H1 (cell line): ENCODE data around the gene OXSR1. TPM values are rescaled to one million over a fixed set of nuclear protein-coding genes. Genes with fewer than 3 reads are reported as not detected.

Source experiments
- CTCF ChIA-PET: fragments of 300-600 bp; sonication (Branson Sonifier 250); formaldehyde crosslinking; loops from one replicate; lab custom pipeline; 2021; ENCODE audit not compliant: partially characterized antibody; lab: Charles Lee
- POLR2A ChIA-PET: fragments of 300-600 bp; sonication (Branson Sonifier 250); formaldehyde crosslinking; loops from one replicate; lab custom pipeline; 2021; ENCODE audit warnings: inconsistent platforms; ENCODE audit not compliant: partially characterized antibody; lab: Charles Lee
- DNase-seq, 2 experiments: peaks; one replicate each; pipeline versions ENCODE4 v3.0.0 to v3.0.0-alpha.2; 2010 to 2022; ENCODE audit warnings: low spot score in 2 of 2, low read depth in 1 of 2, mixed read lengths in 1 of 2
- FAIRE-seq: peaks from 2 replicates; lab custom pipeline; 2011; peaks lifted over from hg19 to GRCh38; lab: Jason Lieb, UNC
- H2AFZ ChIP-seq: 2 replicates; pipeline ENCODE4 v1.8.1; 2012; ENCODE audit warnings: low read length, inconsistent platforms
- H2AK5ac ChIP-seq: 2 replicates; pipeline ENCODE4 v1.6.1; 2013; ENCODE audit warnings: low read depth, low read length
- H2BK120ac ChIP-seq: replicated peaks from 2 replicates; pipeline ENCODE3; 2013; ENCODE audit warnings: low read depth, low read length, inconsistent platforms
- H2BK12ac ChIP-seq: 2 replicates; pipeline ENCODE4 v1.6.1; 2013; ENCODE audit warnings: low read depth, low read length
- H2BK15ac ChIP-seq: 2 replicates; pipeline ENCODE4 v1.6.1; 2013; ENCODE audit warnings: low read length
- H2BK20ac ChIP-seq: 2 replicates; pipeline ENCODE4 v1.6.1; 2013; ENCODE audit warnings: low read length
- H2BK5ac ChIP-seq: 2 replicates; pipeline ENCODE4 v1.6.1; 2013; ENCODE audit warnings: low read depth, low read length
- H3K14ac ChIP-seq: 2 replicates; pipeline ENCODE4 v1.6.1; 2013; ENCODE audit warnings: inconsistent platforms; ENCODE audit not compliant: insufficient read length
- H3K18ac ChIP-seq: 2 replicates; pipeline ENCODE4 v1.6.1; 2013; ENCODE audit warnings: low read length; ENCODE audit errors: extremely low read depth
- H3K23ac ChIP-seq: 2 replicates; pipeline ENCODE4 v1.6.1; 2013; ENCODE audit warnings: inconsistent platforms; ENCODE audit not compliant: insufficient read length
- H3K23me2 ChIP-seq: 2 replicates; pipeline ENCODE4 v1.6.1; 2013; ENCODE audit warnings: low read depth, low read length
- H3K27ac ChIP-seq: 2 replicates; pipeline ENCODE4 v1.6.1; 2011; ENCODE audit warnings: low read depth, low read length, inconsistent platforms
- H3K27me3 ChIP-seq, 4 experiments: replicated peaks in 1 of 4; 1 replicate in 1 of 4; 2 replicates in 3 of 4; pipeline versions ENCODE4 v1.6.1 to v1.8.1; 2011 to 2013; ENCODE audit warnings: low read length in 3 of 4, mild to moderate bottlenecking in 3 of 4, inconsistent platforms in 2 of 4, mixed read lengths in 2 of 4, moderate library complexity in 1 of 4; ENCODE audit not compliant: control insufficient read depth in 3 of 4, insufficient read depth in 3 of 4; ENCODE audit errors: extremely low read depth in 1 of 4
- H3K36me3 ChIP-seq, 4 experiments: 2 replicates each; pipeline versions ENCODE4 v1.6.1 to v1.8.1; 2011 to 2013; ENCODE audit warnings: mild to moderate bottlenecking in 4 of 4, low read length in 3 of 4, moderate library complexity in 2 of 4, control low read depth in 1 of 4, inconsistent platforms in 1 of 4; ENCODE audit not compliant: insufficient read depth in 4 of 4, control insufficient read depth in 2 of 4
- H3K4ac ChIP-seq: replicated peaks from 2 replicates; pipeline ENCODE3; 2013; ENCODE audit warnings: low read length, low read depth, mixed read lengths, inconsistent platforms; ENCODE audit not compliant: insufficient read length
- H3K4me1 ChIP-seq, 4 experiments: replicated peaks in 1 of 4; 1 replicate in 1 of 4; 2 replicates in 3 of 4; pipeline versions ENCODE4 v1.6.1 to v1.8.1; 2011 to 2013; ENCODE audit warnings: low read length in 3 of 4, inconsistent platforms in 2 of 4, mixed read lengths in 1 of 4; ENCODE audit not compliant: insufficient read depth in 4 of 4, control insufficient read depth in 3 of 4
- H3K4me2 ChIP-seq, 2 experiments: 2 replicates each; pipeline versions ENCODE4 v1.6.1 to v1.8.1; 2011 to 2013; ENCODE audit warnings: low read depth in 2 of 2, low read length in 2 of 2, control low read depth in 1 of 2, inconsistent platforms in 1 of 2, mild to moderate bottlenecking in 1 of 2; ENCODE audit not compliant: insufficient read depth in 1 of 2
- H3K4me3 ChIP-seq, 4 experiments: fragments of 200-600, 300-600 bp in 1 of 4; sonication (generic), shearing (Covaris generic), sonication (Bioruptor Twin) in 1 of 4; 2 replicates each; pipeline versions ENCODE4 v1.5.1 to v1.8.1; 2011 to 2016; ENCODE audit warnings: low read length in 4 of 4, low read depth in 3 of 4, control low read depth in 2 of 4, inconsistent platforms in 2 of 4, mild to moderate bottlenecking in 2 of 4, mixed read lengths in 1 of 4, moderate library complexity in 1 of 4; ENCODE audit not compliant: insufficient read depth in 2 of 4; ENCODE audit errors: extremely low read depth in 1 of 4
- H3K56ac ChIP-seq: replicated peaks from 2 replicates; pipeline ENCODE3; 2013; ENCODE audit warnings: low read depth, mild to moderate bottlenecking, mixed read lengths, low read length, inconsistent platforms; ENCODE audit not compliant: insufficient read length
- H3K79me1 ChIP-seq: 2 replicates; pipeline ENCODE4 v1.6.1; 2013; ENCODE audit warnings: low read depth, low read length, control low read depth
- H3K79me2 ChIP-seq, 2 experiments: 2 replicates each; pipeline versions ENCODE4 v1.6.1 to v1.8.1; 2012 to 2013; ENCODE audit warnings: low read length in 2 of 2, mild to moderate bottlenecking in 2 of 2, inconsistent platforms in 1 of 2; ENCODE audit not compliant: insufficient read depth in 2 of 2, control insufficient read depth in 1 of 2
- H3K9ac ChIP-seq, 4 experiments: replicated peaks in 1 of 4; 1 replicate in 1 of 4; 2 replicates in 3 of 4; pipeline versions ENCODE4 v1.6.1 to v1.8.1; 2011 to 2013; ENCODE audit warnings: low read depth in 3 of 4, low read length in 3 of 4, control low read depth in 2 of 4, mild to moderate bottlenecking in 2 of 4, moderate library complexity in 2 of 4, inconsistent platforms in 1 of 4; ENCODE audit errors: extremely low read depth in 1 of 4
- H3K9me3 ChIP-seq, 2 experiments: 2 replicates each; pipeline versions ENCODE4 v1.6.1 to v1.8.1; 2012 to 2013; ENCODE audit warnings: mild to moderate bottlenecking in 2 of 2, moderate library complexity in 2 of 2, control low read depth in 1 of 2, inconsistent platforms in 1 of 2, low read depth in 1 of 2, low read length in 1 of 2, mixed read lengths in 1 of 2; ENCODE audit not compliant: insufficient read depth in 2 of 2
- H4K20me1 ChIP-seq, 2 experiments: replicated peaks in 1 of 2; 2 replicates each; pipeline versions ENCODE3 to v1.8.1; 2011 to 2013; ENCODE audit warnings: inconsistent platforms in 2 of 2, low read length in 2 of 2, mild to moderate bottlenecking in 1 of 2; ENCODE audit not compliant: insufficient read depth in 2 of 2, control insufficient read depth in 1 of 2
- H4K5ac ChIP-seq: 2 replicates; pipeline ENCODE4 v1.6.1; 2013; ENCODE audit warnings: low read length, low read depth, mixed read lengths, inconsistent platforms; ENCODE audit not compliant: insufficient read length
- H4K8ac ChIP-seq: 2 replicates; pipeline ENCODE4 v1.8.0; 2013; ENCODE audit warnings: mild to moderate bottlenecking, moderate library complexity, low read length, inconsistent platforms; ENCODE audit not compliant: insufficient read depth; ENCODE audit errors: extremely low read depth
- H4K91ac ChIP-seq: replicated peaks from 2 replicates; pipeline ENCODE3; 2013; ENCODE audit warnings: low read length, mixed read lengths, inconsistent platforms; ENCODE audit not compliant: insufficient read length
- BACH1 ChIP-seq: IDR thresholded peaks from 2 replicates; pipeline ENCODE4 v1.6.1; 2012; ENCODE audit warnings: low read length, improper control_type of control experiment
- EGR1 ChIP-seq: IDR thresholded peaks from 2 replicates; pipeline ENCODE4 v1.6.1; 2011; ENCODE audit warnings: low read depth, low read length, borderline replicate concordance
- KDM5A ChIP-seq: fragments of 200-600 bp; IDR thresholded peaks from 2 replicates; pipeline ENCODE4 v1.7.1; 2012; ENCODE audit warnings: mild to moderate bottlenecking, low read length, inconsistent platforms, mixed read lengths
- PHF8 ChIP-seq: fragments of 200-600 bp; sonication (generic); conservative IDR thresholded peaks from 2 replicates; pipeline ENCODE4 v1.7.1; 2012; ENCODE audit warnings: low read depth, mild to moderate bottlenecking, inconsistent platforms, low read length, moderate library complexity
- POU5F1 ChIP-seq: IDR thresholded peaks from 2 replicates; pipeline ENCODE4 v1.6.1; 2011; ENCODE audit warnings: low read depth, mild to moderate bottlenecking, low read length, moderate library complexity
- RBBP5 ChIP-seq: IDR thresholded peaks from 2 replicates; pipeline ENCODE4 v1.7.1; 2012; ENCODE audit warnings: low read depth, mild to moderate bottlenecking, inconsistent platforms, low read length, moderate library complexity, borderline replicate concordance
- SAP30 ChIP-seq: fragments of 300-600 bp; sonication (generic); IDR thresholded peaks from 2 replicates; pipeline ENCODE4 v1.7.1; 2012; ENCODE audit warnings: low read length, moderate library complexity, mild to moderate bottlenecking, inconsistent platforms; ENCODE audit not compliant: insufficient read depth, insufficient replicate concordance
- WGBS, 2 experiments: shearing (Covaris generic) in 1 of 2; methylation state at CpG; one replicate each; pipeline versions ENCODE4 v1.1.6 to v1.1.7; 2013 to 2015; ENCODE audit warnings: low lambda C conversion rate in 2 of 2, mixed read lengths in 2 of 2, inconsistent platforms in 1 of 2, low coverage in 1 of 2, missing lambda C conversion rate in 1 of 2; ENCODE audit not compliant: insufficient replicate concordance in 2 of 2, insufficient coverage in 1 of 2, insufficient read length in 1 of 2; ENCODE audit errors: extremely low coverage in 1 of 2, missing lambda C conversion rate in 1 of 2; 5-methylcytosine and 5-hydroxymethylcytosine counted together
- polyA plus RNA-seq, 7 experiments: library from polyadenylated mRNA; depleted of rRNA in 3 of 7; stranded (reverse) in 5 of 7; unstranded in 2 of 7; fragments of >200 nt in 5 of 7; fragments of 200-250 nt in 2 of 7; gene quantifications; 1 replicate in 5 of 7; 2 replicates in 1 of 7; 4 replicates in 1 of 7; pipeline versions ENCODE4 v1.2.1 to v1.2.3, GENCODE V29; 2011 to 2013; ENCODE audit warnings: missing spikeins in 2 of 7, mixed read lengths in 2 of 7
- total RNA-seq: library from RNA; stranded (reverse); fragmentation: NEBNext Ultra II Directional; extraction: Animal tissue kit (Norgen Biotek cat#: 25700); gene quantifications from 2 replicates; pipeline ENCODE4 v1.2.1, GENCODE V29; 2021
- TF ChIP-seq, protein P1 (sequence below): IDR thresholded peaks from 2 replicates; pipeline ENCODE4 v1.6.1; 2011; ENCODE audit warnings: low read length, improper control_type of control experiment

Gene OXSR1
- total and polyA plus RNA-seq, 2 of the 8 experiments (the other 6 are each of a cell fraction or from before 2014, with no cell fraction given) = 25.1 to 47.0 TPM

DNA sequence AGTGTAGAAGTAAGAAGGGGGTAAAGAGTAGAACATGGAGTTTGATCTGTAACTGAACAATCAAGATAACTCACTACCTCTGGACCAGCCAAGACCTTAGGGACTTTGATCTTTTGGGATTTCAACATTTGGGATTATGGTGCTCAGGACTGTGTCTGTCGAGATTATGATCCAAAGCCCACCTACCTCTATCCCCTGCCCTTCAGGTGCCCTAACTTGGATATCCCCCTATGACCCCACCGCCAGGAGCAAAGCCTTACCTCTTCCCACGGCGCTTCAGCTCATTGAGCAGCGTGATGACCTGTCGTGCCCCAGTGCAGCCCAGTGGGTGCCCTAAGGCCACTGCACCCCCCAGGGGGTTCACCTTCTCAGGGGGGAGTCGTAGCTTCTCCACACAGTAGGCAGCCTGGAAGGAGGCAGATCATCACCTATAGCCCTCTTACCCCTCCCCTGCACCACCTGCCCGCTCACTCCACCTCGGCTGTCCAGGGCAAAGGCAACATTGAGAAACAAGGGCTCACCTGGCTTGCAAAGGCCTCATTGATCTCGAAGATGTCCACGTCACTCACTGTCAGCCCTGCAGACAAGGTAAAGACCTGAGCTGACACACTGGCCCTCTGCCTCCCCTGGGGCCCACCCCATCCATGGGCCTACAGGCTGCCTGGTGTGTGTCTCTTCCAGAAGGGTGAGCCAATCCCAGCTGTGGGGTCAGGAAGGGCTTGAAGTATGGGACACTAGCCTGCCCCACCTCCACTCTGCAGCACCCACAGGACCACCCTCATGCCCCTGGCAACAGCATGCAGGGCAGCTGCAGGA, 39.8 kb upstream of the OXSR1 start:
- Histone ChIP-seq H3K9me3 (no peaks in the 10 kb centered on the region), H2BK120ac (no peak overlapping the region), H3K79me1 (no peaks in the 10 kb centered on the region), H3K14ac (no peak overlapping the region), H3K23ac (no peak overlapping the region), H4K20me1 (peaks cover 5 to 19% of the 10 kb centered on the region in 2 experiments), H2AK5ac (no peak overlapping the region), H3K23me2 (no peaks in the 10 kb centered on the region), H3K4me2 (no peak overlapping the region), H2BK20ac (no peak overlapping the region), H3K4ac (no peak overlapping the region), H3K79me2 (no peaks in the 10 kb centered on the region), H3K56ac (no peak overlapping the region), H2AFZ (no peak overlapping the region), H3K27ac (no peak overlapping the region), H3K4me1 (no peaks in the 10 kb centered on the region), H4K5ac (no peak overlapping the region), H3K4me3 (no peak overlapping the region), H4K91ac (no peak overlapping the region), H3K18ac (no peak overlapping the region), H3K27me3 (no peaks in the 10 kb centered on the region), H3K9ac (no peak overlapping the region), H4K8ac (no peak overlapping the region), H2BK12ac (no peak overlapping the region), H3K36me3 (peaks cover 29 to 57% (median 53%) of the 10 kb centered on the region in 4 experiments), H2BK5ac (no peak overlapping the region), H2BK15ac (no peak overlapping the region)
- ChIA-PET CTCF (interaction anchor here (0.9 to 9.6 kb wide), 3 partner anchors 6 to 103 kb away, joined by 3 to 105 read pairs (median 3); no protein-coding TSS in a partner anchor), POLR2A (interaction anchor here (3.2 kb wide), 1 partner anchor 8 kb away, joined by 14 read pairs; no protein-coding TSS in a partner anchor)
- FAIRE-seq = no peak
- DNase-seq = no peak
- TF ChIP-seq, protein P1, sequence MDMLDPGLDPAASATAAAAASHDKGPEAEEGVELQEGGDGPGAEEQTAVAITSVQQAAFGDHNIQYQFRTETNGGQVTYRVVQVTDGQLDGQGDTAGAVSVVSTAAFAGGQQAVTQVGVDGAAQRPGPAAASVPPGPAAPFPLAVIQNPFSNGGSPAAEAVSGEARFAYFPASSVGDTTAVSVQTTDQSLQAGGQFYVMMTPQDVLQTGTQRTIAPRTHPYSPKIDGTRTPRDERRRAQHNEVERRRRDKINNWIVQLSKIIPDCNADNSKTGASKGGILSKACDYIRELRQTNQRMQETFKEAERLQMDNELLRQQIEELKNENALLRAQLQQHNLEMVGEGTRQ = no peak
- no peak for TF ChIP-seq EGR1
- no peak for TF ChIP-seq PHF8
- TF ChIP-seq BACH1 = no peak
- TF ChIP-seq KDM5A = no peak
- TF ChIP-seq SAP30 = no peak
- no peak for TF ChIP-seq POU5F1
- TF ChIP-seq RBBP5 = no peak
- 93% methylated on average over 9 of the region's 11 CpGs; no CpG with 5 or more reads in 1 of the 2 experiments for WGBS, 2 experiments
